ENCODE measurements around the gene DUSP3.
"Not testable (repeated sequence)": the region's sequence is repeated elsewhere in the genome, so short reads cannot be mapped to it uniquely, and the experiment has no call there.

DUSP3 gene

GRCh38 chr17:43800736-43801135, 22.0 kb upstream of the DUSP3 start:
- no peak for DNase-seq

- no peak for DNase-seq
Observed at GRCh38 chr17:43799047-43799446, 20.3 kb upstream of the DUSP3 start.

- DNase-seq, result not testable (repeated sequence)
Observed at GRCh38 chr17:43798024-43798423, 19.2 kb upstream of the DUSP3 start.

DNA sequence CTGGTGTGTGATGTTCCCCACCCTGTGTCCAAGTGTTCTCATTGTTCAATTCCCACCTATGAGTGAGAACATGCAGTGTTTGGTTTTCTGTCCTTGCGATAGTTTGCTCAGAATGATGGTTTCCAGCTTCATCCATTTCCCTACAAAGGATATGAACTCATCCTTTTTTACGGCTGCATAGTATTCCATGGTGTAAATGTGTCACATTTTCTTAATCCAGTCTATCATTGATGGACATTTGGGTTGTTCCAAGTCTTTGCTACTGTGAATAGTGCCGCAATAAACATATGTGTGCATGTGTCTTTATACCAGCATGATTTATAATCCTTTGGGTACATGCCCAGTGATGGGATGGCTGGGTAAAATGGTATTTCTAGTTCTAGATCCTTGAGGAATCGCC, 13.9 kb upstream of the DUSP3 start:
- not testable (repeated sequence) for DNase-seq

GRCh38 chr17:43791589-43791988, 12.8 kb upstream of the DUSP3 start:
- no peak for DNase-seq

DNA sequence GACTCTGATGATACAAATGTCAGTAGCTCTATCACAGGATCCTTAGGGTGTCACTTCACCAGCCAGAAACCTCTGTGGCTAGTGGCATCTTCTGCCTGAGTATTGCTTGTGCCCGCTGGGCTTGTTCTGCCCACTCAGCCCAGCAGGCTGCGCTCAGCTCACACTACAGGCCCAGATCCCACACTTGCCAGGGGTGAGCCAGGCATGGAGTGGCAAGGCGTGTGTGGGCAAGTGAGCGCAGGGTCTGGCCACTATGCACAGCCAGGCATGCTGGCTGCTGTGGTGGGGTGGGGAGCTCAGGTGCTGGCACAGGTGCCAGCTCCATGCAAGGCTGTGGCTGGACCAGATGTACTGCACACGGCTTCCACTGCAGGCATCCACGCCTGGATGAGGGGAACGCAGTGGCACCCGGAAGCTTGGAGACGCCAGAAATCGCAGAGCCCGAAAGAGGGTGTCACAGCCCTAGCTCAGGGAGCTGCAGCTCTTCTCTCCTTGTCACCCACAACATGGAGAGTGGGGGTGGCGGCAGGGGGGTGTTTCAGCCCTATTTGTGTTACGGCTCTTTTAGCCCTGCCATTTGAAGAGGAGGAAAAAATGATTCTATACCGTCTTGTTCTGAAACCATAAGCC, 11.6 kb upstream of the DUSP3 start:
- DNase-seq, result no peak

DNA sequence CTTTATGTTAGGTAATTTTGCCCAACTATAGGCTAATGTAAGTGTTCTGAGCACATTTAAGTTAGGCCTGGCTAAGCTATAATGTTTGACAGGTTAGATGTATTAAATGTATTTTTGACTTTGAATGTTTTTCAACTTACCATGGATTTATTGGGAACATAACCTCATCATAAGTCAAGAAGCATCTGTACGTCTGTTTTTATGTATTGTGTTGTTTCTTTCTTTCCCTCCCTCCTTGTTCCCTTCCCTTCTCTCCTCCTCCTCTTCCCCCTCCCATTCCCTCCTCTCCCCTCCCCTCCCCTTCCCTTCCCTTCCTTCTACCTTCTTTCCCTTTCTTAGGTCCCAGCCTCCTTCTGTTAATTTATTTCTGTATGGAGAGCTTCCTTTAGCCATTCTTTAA, 10.7 kb upstream of the DUSP3 start:
- no peak for DNase-seq

DNA sequence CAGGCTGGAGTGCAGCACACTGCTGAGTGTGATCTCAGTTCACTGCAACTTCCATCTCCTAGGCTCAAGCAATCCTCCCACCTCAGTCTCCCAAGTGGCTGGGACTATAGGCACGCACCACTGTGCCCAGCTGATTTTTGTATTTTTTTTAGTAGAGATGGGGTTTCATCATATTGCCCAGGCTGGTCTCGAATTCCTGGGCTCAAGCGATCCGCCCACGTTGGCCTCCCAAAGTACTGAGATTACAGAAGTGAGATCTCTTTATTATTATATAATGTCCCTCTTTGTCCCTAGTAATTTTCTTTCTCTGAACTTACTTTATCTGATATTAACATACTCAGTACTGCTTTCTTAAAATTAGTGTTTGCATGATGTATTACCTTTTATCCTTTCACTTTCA, 9.8 kb upstream of the DUSP3 start:
- no peak for DNase-seq

GRCh38 chr17:43787728-43788127, 9.0 kb upstream of the DUSP3 start:
- DNase-seq, result no peak

DNA sequence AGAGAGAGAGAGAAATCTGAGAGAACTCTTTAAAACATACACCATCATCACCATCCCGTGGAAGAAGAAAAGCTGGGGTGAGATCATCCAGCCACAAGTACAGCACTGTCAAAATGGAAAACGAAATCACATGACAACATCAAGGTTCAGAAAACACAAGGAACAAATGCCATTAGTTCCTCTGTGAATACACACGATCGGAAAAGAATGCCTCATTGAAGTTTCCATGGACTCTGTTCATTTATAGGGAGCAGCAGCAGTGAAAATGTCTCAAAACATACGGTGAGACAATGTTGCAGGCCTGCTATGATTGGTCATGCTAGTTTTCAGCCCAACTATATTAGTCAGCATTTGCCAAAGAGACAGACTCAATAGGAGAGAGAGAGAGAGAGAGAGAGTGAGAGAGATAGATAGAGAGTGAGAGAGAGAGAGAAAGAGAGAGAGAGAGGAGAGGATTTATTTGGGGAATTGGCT, 5.9 kb upstream of the DUSP3 start:
- no peak for DNase-seq

GRCh38 chr17:43784068-43784467, 5.3 kb upstream of the DUSP3 start:
- no peak for DNase-seq

- no peak for DNase-seq
Observed at GRCh38 chr17:43782913-43783680, 4.3 kb upstream of the DUSP3 start.

- no peak for DNase-seq
Observed at GRCh38 chr17:43780135-43780534, 1.4 kb upstream of the DUSP3 start, which contains the start of gene CFAP97D1. Gene CFAP97D1 (plus strand): TSS chr17:43780435. CDS start chr17:43780463, 28 bp downstream.

DNA sequence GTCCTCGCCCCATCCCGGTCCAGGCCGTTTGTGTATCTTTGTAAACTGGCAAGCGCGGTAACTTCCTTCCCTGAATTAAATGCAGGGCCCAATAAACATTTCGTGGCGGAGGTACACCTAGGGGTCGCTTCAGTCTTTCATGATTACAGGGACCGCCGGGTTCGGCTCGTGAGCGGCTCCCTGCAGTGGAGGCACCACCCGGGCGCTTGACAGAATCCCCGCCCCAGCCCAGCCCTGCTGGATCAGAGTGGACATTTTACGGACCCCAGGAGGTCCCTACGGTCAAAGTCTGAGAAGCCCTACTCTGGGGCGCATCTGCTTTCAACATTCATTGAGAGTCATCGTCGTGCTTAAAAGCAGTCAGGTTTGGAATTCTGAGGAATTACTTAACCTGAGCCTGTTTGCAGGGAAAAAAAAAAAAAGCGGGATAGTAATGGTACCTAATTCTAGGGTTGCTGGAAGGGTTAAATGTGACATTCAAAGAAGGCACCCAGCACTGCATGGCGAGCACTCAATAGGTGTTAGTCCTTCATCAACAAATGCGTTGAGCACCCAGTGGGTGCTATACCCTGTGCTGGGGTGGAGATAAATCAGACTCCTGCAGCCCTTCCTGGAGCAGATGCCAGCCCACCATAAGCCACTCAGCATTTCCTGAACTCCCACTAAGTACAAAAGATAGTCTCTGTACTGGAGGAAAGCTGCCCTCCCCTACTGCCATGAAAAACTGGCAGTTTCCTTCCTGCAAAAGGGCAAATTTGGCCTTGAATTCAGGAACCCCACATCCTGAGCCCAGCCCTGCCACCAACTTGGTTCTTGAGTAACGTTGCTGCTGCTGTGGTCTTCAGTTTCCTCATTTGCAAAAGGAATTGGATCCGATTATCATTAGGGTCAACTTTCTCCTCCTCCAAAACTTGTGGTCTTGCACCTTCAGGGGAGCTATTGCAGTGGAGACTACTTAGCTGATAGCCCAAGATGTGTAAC, 658 bp upstream of the DUSP3 start:
- DNase-seq, result no peak

- no peak for DNase-seq
Observed at GRCh38 chr17:43774304-43775250, 4.2 kb downstream of the DUSP3 start.

- no peak for DNase-seq
Observed at GRCh38 chr17:43772877-43773648, 5.7 kb downstream of the DUSP3 start.

DNA sequence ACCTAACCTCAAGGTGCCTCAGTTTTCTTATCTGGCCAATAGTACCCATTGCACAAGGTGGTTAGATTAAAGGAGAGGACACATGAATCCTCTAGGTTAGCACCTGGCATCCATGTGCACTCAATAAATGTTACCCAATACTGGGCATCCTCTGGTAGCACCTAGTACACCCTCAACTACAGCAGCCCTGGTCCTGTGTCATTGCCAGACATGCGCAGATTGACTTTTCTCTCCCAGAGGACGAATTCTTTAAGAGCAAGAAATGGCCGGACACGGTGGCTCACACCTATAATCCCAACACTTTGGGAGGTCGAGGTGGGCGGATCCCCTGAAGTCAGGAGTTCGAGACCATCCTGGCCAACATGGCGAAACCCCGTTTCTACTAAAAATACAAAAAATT, 7.3 kb downstream of the DUSP3 start:
- DNase-seq, result no peak

DNA sequence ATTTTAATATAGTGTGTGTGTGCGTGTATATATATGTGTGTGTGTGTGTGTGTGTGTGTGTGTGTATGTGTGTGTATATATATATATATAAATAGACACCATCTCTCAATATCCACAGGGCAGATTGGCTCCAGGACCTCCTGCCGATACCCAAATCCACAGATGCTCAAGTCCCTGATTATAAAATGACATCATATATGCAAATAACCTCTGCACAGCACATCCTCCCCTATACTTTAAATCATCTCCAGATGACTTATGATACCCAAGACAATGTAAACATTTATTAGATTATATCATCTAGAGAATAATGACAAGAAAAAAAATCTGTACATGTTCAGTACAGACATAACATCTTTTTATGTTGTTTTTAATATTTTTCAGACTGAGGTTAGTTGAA, 7.8 kb downstream of the DUSP3 start:
- no peak for DNase-seq

- no peak for DNase-seq
Observed at GRCh38 chr17:43769859-43770258, 8.9 kb downstream of the DUSP3 start.

DNA sequence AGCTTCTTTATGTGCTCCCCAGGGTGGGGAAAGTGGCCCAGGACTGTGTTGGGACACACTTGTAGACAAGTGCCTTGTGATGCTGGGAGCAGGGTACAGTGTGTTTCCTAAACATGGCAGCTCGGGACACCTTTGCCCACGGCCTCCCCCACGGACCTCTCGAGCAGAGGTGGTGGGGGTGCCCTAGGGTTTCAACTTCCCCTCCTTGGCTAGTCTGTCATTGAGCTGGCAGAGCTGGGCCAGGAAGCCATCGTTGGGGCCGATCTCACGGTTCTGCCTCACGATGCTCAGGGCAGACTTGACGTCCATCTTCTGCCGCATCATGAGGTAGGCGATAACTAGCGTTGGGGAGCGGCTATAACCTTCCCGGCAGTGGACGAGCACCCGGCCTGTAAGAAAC, 9.4 kb downstream of the DUSP3 start:
- DNase-seq, result no peak

- DNase-seq, result no peak
Observed at GRCh38 chr17:43768943-43769342, 9.8 kb downstream of the DUSP3 start.
